GM18498 (cell line): Measurements from ENCODE around the gene OVOL1.
"Not testable (repeated sequence)": the region's sequence is repeated elsewhere in the genome, so short reads cannot be mapped to it uniquely, and the experiment has no call there.

Experiments used
- ATAC-seq: cut with Tn5 transposase; IDR thresholded peaks from one replicate; pipeline ENCODE4 v1.9.1; 2021; ENCODE audit warnings: mild to moderate bottlenecking, moderate library complexity; ENCODE audit not compliant: unreplicated experiment

Gene OVOL1

DNA sequence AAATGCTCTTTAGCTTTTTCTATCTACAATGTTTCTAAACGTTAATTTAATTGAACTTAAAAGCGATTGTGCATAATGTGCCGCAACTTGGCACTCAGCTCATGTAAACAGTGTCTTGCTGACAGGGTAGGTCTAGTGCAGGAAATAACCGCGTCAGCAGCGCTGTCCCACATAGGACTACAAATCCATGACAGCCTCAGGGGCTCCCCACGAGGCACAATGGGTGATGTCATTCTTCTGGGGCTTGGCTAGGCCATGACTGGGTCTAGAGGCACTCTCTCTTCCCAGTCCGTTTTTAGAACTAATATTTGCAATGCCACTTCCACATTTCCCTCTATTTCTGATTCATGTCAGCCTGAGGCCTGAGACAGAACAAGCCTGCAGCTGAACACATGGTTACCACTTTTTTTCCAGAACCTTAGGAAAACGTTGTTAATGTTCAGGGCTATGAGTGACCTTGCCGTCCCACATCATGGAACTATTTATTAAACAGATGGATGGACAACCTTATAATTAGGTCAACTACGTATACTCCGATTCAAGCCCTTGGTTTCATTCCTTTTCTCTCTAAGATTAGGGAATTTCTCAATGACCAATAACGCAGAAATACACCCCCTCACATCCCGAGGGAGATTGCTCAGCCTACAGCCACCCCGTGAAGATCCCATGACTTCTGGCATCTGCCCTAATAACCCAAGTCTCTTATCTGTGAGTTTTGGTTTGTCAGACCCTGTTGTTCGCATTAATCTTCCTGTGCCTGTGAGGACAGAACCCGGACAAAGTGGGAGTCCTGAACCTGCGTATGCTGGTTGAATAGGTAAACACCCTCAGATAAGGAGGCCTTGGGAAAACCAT is 27.5 kb downstream of the OVOL1 start:
- no peak for ATAC-seq

DNA sequence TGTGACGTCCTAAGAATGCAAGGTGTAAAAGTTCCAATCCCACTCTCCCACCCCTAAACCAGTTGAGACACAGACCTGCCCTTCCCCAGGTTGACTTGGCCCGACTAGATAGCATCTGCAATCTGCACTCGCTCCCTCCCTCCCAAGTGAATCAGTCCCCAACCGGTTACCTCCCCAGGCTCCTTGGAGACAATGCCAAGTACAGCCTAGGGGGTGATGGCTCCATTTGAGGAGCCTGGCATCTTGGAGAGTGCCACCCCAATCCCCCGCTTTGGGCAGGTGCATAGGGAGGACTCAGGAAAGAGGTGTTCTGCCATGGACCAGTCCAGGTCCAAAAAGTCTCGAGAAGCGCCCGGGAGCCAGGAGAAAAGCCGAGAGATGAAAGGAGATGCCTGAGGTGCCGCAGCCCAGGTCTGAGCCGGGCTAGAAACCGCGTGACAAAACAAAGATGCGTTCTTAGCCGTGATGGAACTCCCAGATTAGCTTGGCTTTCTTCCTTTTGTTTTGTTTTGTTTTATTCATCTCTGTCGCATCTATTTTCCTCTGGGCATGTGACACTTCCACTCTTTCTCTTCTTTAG is 28.2 kb downstream of the OVOL1 start:
- ATAC-seq, result no peak

DNA sequence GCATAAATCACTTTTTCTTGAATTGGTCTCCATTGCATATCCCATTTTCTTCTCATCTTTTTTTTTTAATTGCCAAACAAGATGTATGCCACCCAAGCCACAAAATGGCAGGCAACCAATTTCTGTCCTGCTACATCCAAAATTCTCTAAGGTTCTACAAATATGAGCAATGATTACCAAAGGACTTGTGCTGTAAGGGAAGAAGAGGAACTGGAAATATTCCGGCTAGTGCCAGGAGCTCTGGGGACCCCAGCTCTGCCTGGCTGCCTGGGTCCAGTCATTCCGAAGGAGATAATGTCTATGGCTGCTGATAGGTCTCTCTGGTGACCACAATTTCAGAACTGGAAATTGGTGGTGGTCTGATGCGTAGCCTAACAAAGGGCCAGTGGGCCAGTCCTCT is 29.8 kb downstream of the OVOL1 start:
- ATAC-seq, result no peak

DNA sequence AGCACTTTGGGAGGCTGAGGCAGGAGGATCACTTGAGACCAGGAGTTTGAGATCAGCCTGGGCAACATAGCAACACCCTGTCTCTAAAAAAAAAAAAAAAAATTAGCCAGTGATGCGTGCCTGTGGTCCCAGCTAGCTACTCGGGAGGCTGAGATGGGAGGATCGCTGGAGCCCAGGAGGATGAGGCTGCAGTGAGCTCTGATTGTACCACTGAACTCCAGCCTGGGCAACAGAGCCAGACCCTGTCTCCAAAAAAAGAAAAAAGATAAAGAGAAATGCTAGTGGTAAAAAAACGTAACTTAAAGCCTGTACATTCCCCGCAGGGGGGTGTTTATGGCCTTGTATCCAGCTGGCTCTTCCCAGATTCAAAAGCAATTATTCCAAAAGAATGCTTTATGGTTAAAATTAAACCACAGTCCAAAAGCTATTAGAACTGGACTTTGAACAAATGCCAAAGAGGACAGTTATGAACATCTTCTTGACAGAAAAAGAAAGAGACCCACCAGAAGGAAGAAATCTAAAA is 30.5 kb downstream of the OVOL1 start:
- no peak for ATAC-seq

DNA sequence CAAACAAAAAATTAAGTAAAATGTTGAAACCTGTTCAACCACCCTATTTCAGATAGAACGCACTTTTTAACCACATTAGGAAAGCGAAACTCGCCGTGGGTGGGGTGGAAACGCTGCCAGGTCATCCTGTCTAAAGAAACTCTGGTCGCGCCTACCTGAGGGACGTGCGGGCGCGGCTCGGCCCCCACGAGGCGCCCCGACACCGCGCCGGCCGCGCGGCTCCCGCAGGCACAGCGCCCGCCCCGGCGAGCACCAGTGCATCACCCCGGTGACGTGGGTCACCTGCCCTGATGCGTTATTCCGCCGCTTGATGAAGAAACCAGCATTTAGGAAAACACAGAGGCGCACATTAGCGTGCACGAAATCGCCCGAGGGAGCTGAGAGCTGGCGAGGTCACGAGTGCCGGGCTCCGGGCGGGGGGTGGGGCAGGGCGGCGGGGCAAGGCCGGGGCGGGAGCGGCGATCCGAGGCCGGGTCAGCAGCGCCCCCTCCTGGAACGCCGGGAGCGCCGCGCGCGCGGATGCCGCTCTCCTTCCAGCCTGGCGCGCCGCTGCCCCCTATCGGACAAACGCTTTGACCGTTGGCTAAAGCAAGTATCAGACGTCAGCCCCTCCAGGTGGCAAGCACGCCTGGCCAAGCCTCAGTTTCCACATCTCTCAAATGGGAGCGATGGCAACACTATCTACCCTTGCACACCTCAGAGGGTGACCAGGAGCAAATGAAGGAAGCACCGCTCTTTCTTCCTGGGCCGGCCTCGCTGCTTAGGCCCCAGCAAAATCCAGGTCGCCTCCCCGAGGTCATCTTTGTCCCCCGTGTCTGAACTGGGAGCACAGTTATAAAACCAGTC is 31.2 kb downstream of the OVOL1 start:
- ATAC-seq, result peak; percentile 81

DNA sequence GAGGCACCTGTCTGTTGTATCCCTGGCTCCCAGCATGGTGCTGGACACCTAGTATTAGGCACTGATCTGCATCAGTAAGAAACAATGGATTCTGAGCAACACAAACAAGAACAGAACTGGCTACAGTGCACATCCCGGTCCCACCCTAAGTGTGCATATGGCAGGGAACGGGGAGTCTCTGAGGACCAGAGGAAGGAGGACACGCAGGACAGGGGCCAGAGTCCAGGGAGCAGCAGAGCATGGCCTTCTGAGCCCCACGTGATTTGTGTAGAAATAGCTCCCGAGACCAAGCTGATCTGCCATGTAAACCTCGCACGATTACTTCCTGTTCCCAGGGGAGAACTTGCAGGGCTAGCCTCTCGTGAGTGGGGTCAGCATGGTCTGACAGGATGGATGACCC is 34.2 kb downstream of the OVOL1 start:
- ATAC-seq, result no peak

DNA sequence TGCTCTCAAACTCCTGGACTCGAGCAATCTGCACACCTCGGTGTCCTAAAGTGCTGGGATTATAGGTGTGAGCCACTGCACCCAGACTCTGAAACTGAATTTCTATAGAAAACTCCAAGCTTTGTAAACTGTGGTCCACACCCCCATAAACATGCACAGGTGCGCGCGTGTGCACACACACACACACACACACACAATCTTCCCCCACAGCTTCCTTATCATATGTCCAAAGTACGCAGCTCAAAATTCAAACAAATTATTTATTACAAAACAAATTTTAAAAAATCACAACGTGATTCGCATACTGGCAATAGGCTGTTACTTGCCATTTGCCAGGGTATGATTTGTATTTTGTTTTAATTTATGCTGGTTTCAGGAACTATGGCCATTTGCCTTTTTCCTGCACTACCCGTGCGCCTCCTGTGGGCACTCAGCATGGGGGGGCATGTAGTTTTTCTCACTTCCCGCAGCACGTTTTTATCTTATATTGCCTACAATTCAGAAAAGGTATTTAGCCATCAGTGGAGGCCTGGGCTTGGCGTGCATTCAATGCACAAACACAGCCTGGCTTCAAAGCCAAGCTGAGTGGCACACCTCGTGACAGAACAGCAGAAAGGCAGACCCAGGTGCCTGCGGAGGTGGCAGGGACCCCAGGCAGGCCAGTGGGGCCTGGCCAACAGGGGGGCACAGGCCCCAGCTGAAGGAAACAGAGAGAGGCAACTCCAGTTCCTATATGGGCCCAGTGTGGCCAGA is 36.1 kb downstream of the OVOL1 start:
- no peak for ATAC-seq

DNA sequence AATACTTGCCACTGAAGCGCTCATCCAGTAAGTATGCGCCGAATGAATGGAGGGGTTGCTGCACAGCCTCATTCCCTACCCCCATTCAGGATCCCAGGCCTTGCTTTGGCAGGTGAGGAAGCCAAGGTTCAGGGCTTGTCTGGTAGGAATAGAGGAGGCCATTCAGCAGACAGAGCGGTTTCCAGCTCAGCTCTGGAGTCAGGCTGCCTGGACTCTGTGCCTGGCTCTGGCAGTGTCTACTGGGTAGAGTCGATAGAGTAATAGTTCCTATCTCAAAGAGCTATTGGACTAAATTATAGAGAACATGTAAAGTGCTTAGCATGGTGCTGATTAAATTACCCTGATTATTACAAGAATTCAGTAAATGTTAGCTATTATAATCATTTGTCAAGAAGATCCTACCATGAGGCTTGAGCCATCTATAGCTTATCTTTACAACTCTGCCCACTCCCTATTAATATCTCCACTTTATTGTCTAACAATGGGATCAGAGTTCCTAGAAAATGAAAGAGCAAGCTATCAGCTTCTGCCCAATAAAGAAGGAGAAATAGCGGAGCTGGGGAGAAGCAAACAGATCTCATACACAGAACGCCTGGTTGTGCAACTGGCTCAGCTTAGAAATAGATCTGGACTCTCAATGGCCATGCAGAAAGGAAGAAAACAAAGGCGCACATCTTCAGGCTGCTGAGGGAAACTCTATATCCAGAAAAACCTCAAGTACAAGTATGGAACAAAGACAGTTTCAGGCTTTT is 40.3 kb downstream of the OVOL1 start:
- ATAC-seq, result no peak

DNA sequence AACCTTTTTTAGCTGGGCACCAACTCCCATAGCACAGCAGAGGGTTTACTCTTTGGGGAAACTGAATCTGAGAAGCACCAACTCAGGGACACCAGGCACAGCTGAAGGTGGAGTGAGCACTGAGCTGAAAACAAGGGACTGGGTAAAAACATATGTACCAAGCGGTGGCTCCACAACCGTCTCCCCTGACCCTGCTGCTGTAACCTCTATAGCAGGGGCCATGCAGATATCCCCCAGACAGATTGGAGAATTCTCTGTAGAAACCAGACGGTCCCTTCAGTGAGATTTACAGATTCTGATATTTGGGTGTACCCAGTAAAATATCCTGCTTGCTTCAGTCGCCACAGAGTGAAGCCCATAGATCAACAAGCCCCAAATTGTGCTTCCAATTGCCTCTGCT is 42.6 kb downstream of the OVOL1 start:
- no peak for ATAC-seq

DNA sequence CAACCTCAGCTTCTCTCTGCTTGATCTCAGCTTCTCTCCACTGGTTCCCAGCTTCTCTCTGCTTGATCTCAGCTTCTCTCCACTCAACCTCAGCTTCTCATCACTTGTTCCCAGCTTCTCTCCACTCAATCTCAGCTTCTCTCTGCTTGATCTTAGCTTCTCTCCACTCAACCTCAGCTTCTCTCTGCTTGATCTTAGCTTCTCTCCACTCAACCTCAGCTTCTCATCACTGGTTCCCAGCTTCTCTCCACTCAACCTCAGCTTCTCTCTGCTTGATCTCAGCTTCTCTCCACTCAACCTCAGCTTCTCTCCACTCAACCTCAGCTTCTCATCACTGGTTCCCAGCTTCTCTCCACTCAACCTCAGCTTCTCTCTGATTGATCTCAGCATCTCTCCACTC is 45.4 kb downstream of the OVOL1 start:
- not testable (repeated sequence) for ATAC-seq

DNA sequence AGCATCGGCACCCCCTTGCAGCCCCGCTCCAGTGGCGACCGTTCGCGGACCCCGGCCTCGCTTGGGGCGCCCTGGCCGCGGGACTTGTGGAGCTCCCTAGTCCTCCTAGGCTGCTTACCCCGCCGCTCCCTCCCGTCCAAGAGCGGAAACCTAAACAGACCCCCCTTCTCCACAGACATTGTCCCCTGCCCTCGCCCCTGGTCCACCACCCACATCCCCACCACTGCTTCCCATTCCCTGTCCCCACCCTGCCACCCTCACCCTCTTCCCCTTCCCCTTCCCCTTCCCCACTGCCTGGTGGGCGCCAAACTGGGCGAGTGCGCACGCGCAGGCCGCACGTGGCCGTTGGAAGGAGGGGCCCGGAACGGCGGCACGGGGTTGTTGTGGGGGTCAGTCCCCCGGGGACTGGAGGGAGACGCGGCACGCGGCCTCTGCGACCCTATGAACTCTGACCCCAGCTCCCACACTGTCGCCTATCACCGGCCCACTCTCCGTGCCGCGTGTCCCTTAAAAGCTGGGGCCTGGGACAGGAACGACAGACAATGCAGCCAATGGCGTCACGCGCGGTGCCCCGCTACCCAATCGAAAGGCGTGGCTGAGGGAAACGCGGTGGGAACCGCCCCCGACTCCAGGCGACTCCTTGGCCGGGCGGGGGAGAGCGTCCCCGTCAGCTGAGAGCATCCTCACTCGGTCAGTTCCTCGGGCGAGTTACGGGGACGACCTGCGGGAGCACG is 46.6 kb downstream of the OVOL1 start, which contains the start of gene SNX32:
TSS of gene SNX32 (plus strand) at position 667 of the 734 bp plus-strand sequence. CDS start 103 bp downstream, outside the sequence.
- peak; percentile 98 for ATAC-seq

DNA sequence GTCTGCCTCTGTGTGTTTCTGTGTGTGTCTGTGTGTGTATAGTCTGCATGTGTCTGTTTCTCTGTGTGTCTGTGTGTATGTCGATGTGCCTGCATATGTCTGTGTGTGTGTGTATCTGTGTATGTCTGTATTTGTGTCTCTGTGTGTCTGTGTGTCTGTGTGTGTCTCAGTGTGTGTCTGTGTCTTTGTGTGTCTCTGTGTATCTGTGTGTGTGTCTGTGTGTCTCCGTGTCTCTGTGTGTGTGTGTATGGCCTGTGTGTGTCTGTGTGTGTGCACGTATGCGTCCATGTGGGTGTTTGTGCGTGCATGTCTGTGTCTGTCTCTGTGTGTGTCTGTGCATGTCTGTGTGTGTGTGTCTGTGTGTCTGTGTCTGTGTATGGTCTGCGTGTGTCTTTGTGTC is 47.3 kb downstream of the OVOL1 start:
- ATAC-seq, result no peak

DNA sequence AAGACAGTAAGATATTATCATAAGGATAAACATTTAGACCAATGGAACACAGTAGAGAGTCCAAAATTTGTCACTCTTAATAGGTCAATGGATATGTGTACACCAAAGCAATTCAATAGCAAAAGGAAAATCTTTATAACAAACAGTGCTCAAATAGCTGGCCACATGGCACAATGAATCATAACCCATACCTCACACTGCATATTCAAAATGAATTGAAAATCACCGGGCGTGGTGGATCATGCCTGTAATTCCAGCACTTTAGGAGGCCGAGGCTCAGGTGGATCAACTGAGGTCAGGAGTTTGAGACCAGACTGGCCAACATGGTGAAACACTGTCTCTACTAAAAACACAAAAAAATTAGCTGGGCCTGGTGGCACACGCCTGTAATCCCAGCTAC is 55.3 kb downstream of the OVOL1 start:
- ATAC-seq, result no peak

DNA sequence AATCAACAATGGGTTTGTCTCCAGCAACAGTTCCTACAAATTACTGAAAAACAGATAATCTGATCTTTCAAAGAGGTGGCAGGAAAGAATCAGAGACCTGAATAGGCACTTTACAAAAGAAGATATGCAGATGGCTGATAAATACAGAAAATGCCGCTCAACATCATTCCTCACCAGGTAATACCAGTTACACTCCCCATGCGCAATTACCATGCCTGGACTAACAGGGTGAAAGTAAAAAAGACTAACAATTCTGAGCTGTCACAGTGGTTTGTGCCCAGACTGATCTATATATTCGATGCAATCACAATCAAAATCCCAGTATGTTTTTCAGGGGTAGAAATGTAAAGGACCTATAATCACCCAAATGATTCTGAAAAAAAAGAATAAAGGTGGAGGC is 56.9 kb downstream of the OVOL1 start:
- no peak for ATAC-seq

DNA sequence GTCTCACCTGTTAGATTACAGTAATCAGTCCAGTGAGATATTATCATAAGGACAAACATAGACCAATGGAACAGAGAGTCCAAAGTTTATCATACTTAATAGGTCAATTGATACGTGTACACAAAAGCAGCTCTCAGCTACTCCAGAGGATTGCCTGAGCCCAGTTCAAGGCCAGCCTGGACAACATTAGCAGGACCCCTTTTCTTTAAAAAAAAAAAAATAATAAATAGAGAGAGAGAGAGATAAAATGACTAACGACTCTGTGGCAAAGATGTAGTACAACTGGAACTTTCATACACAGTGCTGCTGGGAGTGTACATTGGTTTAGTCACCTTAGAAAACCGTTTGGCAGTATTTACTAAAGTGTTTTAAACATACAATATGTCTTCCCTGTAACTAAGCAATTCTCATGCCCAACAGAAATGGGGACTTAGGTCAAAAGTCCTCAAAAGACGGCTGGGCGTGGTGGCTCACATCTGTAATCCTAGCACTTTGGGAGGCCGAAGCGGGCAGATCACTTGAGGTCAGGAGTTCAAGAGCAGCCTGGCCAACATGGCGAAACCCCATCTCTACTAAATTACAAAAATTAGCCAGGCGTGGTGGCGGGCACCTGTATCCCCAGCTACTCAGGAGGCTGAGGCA is 57.5 kb downstream of the OVOL1 start:
- no peak for ATAC-seq
